ENCODE data around the gene OLIG1. TPM values are rescaled to one million over a fixed set of nuclear protein-coding genes. Genes with fewer than 3 reads are reported as not detected.

OLIG1 gene
- total and polyA plus RNA-seq, 2 of the 13 experiments (the other 11 are each of a cell fraction or from before 2014, with no cell fraction given), result not detected

- in situ Hi-C loops (cut with HindIII; ENCODE audit: extremely low pct_ligation_motif_present, low pct_unique_long_range_greater_than_20kb) (no loop called here), intact Hi-C loops (cut with micrococcal nuclease; ENCODE audit: unreplicated experiment) (no loop called here)
- POLR2A ChIA-PET, result no interaction called here
- no peak for DNase-seq (ENCODE audit: low spot score)
- no peak for FAIRE-seq
- no peak overlapping the region for H2AFZ ChIP-seq (ENCODE audit: low read length)
- ATAC-seq, result no peak
- no peak overlapping the region for H3K9ac ChIP-seq (ENCODE audit: insufficient read depth, low read depth, low read length)
- no peaks in the 10 kb centered on the region for H4K20me1 ChIP-seq (ENCODE audit: insufficient read depth, low read length)
- no peaks in the 10 kb centered on the region for H3K36me3 ChIP-seq (replicated peaks in 1 of 2; ENCODE audit: control insufficient read depth in 1 of 2, insufficient read depth in 2 of 2, low read length in 2 of 2)
- H3K27me3 ChIP-seq (ENCODE audit: control insufficient read depth in 1 of 2, insufficient read depth in 2 of 2, low read length in 2 of 2), result peaks cover 5 to 53% of the 10 kb centered on the region in 2 experiments
- no peak overlapping the region for H3K4me2 ChIP-seq (ENCODE audit: low read depth, low read length)
- TF ChIP-seq ZUFSP (CRISPR knock-in tag; IDR thresholded peaks at IDR 0.05; ENCODE audit: borderline replicate concordance), result no peak
- TF ChIP-seq, protein P1, sequence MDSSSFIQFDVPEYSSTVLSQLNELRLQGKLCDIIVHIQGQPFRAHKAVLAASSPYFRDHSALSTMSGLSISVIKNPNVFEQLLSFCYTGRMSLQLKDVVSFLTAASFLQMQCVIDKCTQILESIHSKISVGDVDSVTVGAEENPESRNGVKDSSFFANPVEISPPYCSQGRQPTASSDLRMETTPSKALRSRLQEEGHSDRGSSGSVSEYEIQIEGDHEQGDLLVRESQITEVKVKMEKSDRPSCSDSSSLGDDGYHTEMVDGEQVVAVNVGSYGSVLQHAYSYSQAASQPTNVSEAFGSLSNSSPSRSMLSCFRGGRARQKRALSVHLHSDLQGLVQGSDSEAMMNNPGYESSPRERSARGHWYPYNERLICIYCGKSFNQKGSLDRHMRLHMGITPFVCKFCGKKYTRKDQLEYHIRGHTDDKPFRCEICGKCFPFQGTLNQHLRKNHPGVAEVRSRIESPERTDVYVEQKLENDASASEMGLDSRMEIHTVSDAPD (CRISPR knock-in tag; IDR thresholded peaks at IDR 0.05), result no peak
- TF ChIP-seq TARDBP (CRISPR knock-in tag; IDR thresholded peaks at IDR 0.05), result no peak
- TF ChIP-seq ZFP90 (CRISPR knock-in tag; IDR thresholded peaks at IDR 0.05; ENCODE audit: borderline replicate concordance), result no peak
- H3K4me3 ChIP-seq (replicated peaks in 1 of 3; ENCODE audit: insufficient read depth in 1 of 3, low read depth in 2 of 3, low read length in 3 of 3), result no peak overlapping the region
- no peaks in the 10 kb centered on the region for H3K9me3 ChIP-seq (ENCODE audit: low read length)
- no peak overlapping the region for H3K27ac ChIP-seq (ENCODE audit: extremely low read length, insufficient read depth, low read length)
- H3K79me2 ChIP-seq (ENCODE audit: insufficient read depth, low read length), result no peaks in the 10 kb centered on the region
- CTCF ChIA-PET (ENCODE audit: low intra/inter-chr PET ratio, low total read pairs), result no interaction called here
- WGBS (ENCODE audit: low lambda C conversion rate), result 17% methylated on average over 7 of the region's 7 CpGs
- H3K4me1 ChIP-seq (ENCODE audit: insufficient read depth, low read length), result no peaks in the 10 kb centered on the region
- no TSS peak for BruUV-seq (replicated peaks)
Observed at GRCh38 chr21:33099131-33099530, 29.2 kb downstream of the OLIG1 start.

- H3K4me3 ChIP-seq (replicated peaks in 1 of 3; ENCODE audit: insufficient read depth in 1 of 3, low read depth in 2 of 3, low read length in 3 of 3), result no peak overlapping the region
- H4K20me1 ChIP-seq (ENCODE audit: insufficient read depth, low read length), result no peaks in the 10 kb centered on the region
- H3K27ac ChIP-seq (ENCODE audit: extremely low read length, insufficient read depth, low read length), result no peak overlapping the region
- ATAC-seq (no peak), DNase-seq (ENCODE audit: low spot score) (no peak), FAIRE-seq (no peak)
- H3K27me3 ChIP-seq (ENCODE audit: control insufficient read depth in 1 of 2, insufficient read depth in 2 of 2, low read length in 2 of 2), result peaks cover 7 to 59% of the 10 kb centered on the region in 2 experiments
- no peak overlapping the region for H3K9ac ChIP-seq (ENCODE audit: insufficient read depth, low read depth, low read length)
- BruUV-seq (replicated peaks), result no TSS peak
- TF ChIP-seq STAG1 (CRISPR knock-in tag; IDR thresholded peaks at IDR 0.05), result no peak
- TF ChIP-seq TGIF2 (CRISPR knock-in tag; IDR thresholded peaks at IDR 0.05), result no peak
- TF ChIP-seq ZUFSP (CRISPR knock-in tag; IDR thresholded peaks at IDR 0.05; ENCODE audit: borderline replicate concordance), result no peak
- TF ChIP-seq ZNF501 (CRISPR knock-in tag; IDR thresholded peaks at IDR 0.05), result no peak
- no peak for TF ChIP-seq ZFP82 (CRISPR knock-in tag; IDR thresholded peaks at IDR 0.05; ENCODE audit: borderline replicate concordance)
- TF ChIP-seq, protein P2, sequence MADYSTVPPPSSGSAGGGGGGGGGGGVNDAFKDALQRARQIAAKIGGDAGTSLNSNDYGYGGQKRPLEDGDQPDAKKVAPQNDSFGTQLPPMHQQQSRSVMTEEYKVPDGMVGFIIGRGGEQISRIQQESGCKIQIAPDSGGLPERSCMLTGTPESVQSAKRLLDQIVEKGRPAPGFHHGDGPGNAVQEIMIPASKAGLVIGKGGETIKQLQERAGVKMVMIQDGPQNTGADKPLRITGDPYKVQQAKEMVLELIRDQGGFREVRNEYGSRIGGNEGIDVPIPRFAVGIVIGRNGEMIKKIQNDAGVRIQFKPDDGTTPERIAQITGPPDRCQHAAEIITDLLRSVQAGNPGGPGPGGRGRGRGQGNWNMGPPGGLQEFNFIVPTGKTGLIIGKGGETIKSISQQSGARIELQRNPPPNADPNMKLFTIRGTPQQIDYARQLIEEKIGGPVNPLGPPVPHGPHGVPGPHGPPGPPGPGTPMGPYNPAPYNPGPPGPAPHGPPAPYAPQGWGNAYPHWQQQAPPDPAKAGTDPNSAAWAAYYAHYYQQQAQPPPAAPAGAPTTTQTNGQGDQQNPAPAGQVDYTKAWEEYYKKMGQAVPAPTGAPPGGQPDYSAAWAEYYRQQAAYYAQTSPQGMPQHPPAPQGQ (CRISPR knock-in tag; IDR thresholded peaks at IDR 0.05; ENCODE audit: borderline replicate concordance), result no peak
- in situ Hi-C loops (cut with HindIII; ENCODE audit: extremely low pct_ligation_motif_present, low pct_unique_long_range_greater_than_20kb), result no loop called here
- ChIA-PET CTCF (ENCODE audit: low intra/inter-chr PET ratio, low total read pairs) (no interaction called here), POLR2A (no interaction called here)
- no peak overlapping the region for H2AFZ ChIP-seq (ENCODE audit: low read length)
- 44% methylated on average over 19 of the region's 30 CpGs for WGBS (ENCODE audit: low lambda C conversion rate)
- H3K4me1 ChIP-seq (ENCODE audit: insufficient read depth, low read length), result no peaks in the 10 kb centered on the region
- H3K79me2 ChIP-seq (ENCODE audit: insufficient read depth, low read length), result no peaks in the 10 kb centered on the region
- intact Hi-C loops (cut with micrococcal nuclease; ENCODE audit: unreplicated experiment), result no loop called here
- H3K4me2 ChIP-seq (ENCODE audit: low read depth, low read length), result no peak overlapping the region
- H3K36me3 ChIP-seq (replicated peaks in 1 of 2; ENCODE audit: control insufficient read depth in 1 of 2, insufficient read depth in 2 of 2, low read length in 2 of 2), result no peaks in the 10 kb centered on the region
- no peaks in the 10 kb centered on the region for H3K9me3 ChIP-seq (ENCODE audit: low read length)
Observed at GRCh38 chr21:33101300-33101911, 31.5 kb downstream of the OLIG1 start.

Measured in HepG2 (cell line).